Smooth muscle cell (in vitro differentiated cells): ENCODE results near the gene WDR45. TPM values are rescaled to one million over a fixed set of nuclear protein-coding genes. Genes with fewer than 3 reads are reported as not detected.

Experiments
- DNase-seq: peaks from one replicate; lab custom pipeline; 2025; ENCODE audit not compliant: unreplicated experiment; lab: John Stamatoyannopoulos, UW
- H2AFZ ChIP-seq: fragments of 200-600 bp; sonication (generic); 2 replicates; pipeline ENCODE4 v1.6.0; 2016; ENCODE audit warnings: antibody characterized with exemption, low read depth, mild to moderate bottlenecking
- H3F3A ChIP-seq: fragments of 200-600 bp; sonication (generic); 2 replicates; pipeline ENCODE4 v1.6.0; 2017; ENCODE audit warnings: antibody characterized with exemption, low read depth
- H3K27ac ChIP-seq: fragments of 200-600 bp; sonication (generic); 2 replicates; pipeline ENCODE4 v1.5.1; 2016; ENCODE audit warnings: low read depth, mild to moderate bottlenecking
- H3K27me3 ChIP-seq: fragments of 200-600 bp; sonication (generic); 2 replicates; pipeline ENCODE4 v1.6.1; 2016; ENCODE audit warnings: low read depth, mild to moderate bottlenecking
- H3K36me3 ChIP-seq: fragments of 200-600 bp; sonication (generic); 2 replicates; pipeline ENCODE4 v1.5.1; 2016; ENCODE audit warnings: low read depth
- H3K4me1 ChIP-seq: fragments of 200-600 bp; sonication (generic); 2 replicates; pipeline ENCODE4 v1.5.1; 2016; ENCODE audit warnings: low read depth
- H3K4me2 ChIP-seq: fragments of 200-600 bp; sonication (generic); 2 replicates; pipeline ENCODE4 v1.6.0; 2016; ENCODE audit warnings: mild to moderate bottlenecking
- H3K4me3 ChIP-seq: fragments of 200-600 bp; sonication (generic); 2 replicates; pipeline ENCODE4 v1.5.1; 2016; ENCODE audit warnings: mild to moderate bottlenecking
- H3K79me2 ChIP-seq: fragments of 200-600 bp; sonication (generic); 2 replicates; pipeline ENCODE4 v1.6.0; 2016; ENCODE audit warnings: low read depth, mild to moderate bottlenecking
- H3K9ac ChIP-seq: fragments of 200-600 bp; sonication (generic); 2 replicates; pipeline ENCODE4 v1.6.0; 2016; ENCODE audit warnings: low read depth
- H3K9me3 ChIP-seq: fragments of 200-600 bp; sonication (generic); replicated peaks from 2 replicates; pipeline ENCODE4 v1.5.1; 2016; ENCODE audit warnings: low read depth
- H4K20me1 ChIP-seq: fragments of 200-600 bp; sonication (generic); 2 replicates; pipeline ENCODE4 v1.6.0; 2016; ENCODE audit warnings: low read depth
- CTCF ChIP-seq: fragments of 200-600 bp; sonication (generic); IDR thresholded peaks from 2 replicates; pipeline ENCODE4 v1.5.1; 2017; ENCODE audit warnings: borderline replicate concordance, mild to moderate bottlenecking, antibody characterized with exemption; ENCODE audit not compliant: insufficient read depth, poor library complexity, severe bottlenecking
- WGBS: methylation state at CpG from one replicate; pipeline ENCODE4 v1.1.7; 2016; ENCODE audit warnings: low lambda C conversion rate; 5-methylcytosine and 5-hydroxymethylcytosine counted together
- polyA plus RNA-seq: library from polyadenylated mRNA; unstranded; fragments of >200 nt; fragmentation: Nextera tagmentation; extraction: Ambion mirVana; gene quantifications from 2 replicates; pipeline ENCODE4 v1.2.1, GENCODE V29; 2016
- total RNA-seq: library from RNA; depleted of rRNA; stranded (reverse); fragments of >200 nt; gene quantifications from 2 replicates; pipeline ENCODE4 v1.2.3, GENCODE V29; 2014

WDR45 gene
- total and polyA plus RNA-seq, 2 experiments from 2014 or later = 31.4 to 38.9 TPM

GRCh38 chrX:49059201-49059600 lies 20.5 kb downstream of the WDR45 start:
- no peaks in the 10 kb centered on the region for H3K79me2 ChIP-seq
- H3K4me1 ChIP-seq = no peaks in the 10 kb centered on the region
- no peak overlapping the region for H2AFZ ChIP-seq
- no peak overlapping the region for H3K9ac ChIP-seq
- no peak for TF ChIP-seq CTCF
- no peaks in the 10 kb centered on the region for H3F3A ChIP-seq
- peak overlapping the region; percentile 44 for H3K4me2 ChIP-seq
- H4K20me1 ChIP-seq = no peaks in the 10 kb centered on the region
- 60% methylated on average over 3 of the region's 6 CpGs for WGBS
- H3K9me3 ChIP-seq = no peaks in the 10 kb centered on the region
- H3K27ac ChIP-seq = peak overlapping the region; percentile 49
- DNase-seq = no peak
- no peaks in the 10 kb centered on the region for H3K36me3 ChIP-seq
- H3K4me3 ChIP-seq = peak overlapping the region; percentile 41
- no peaks in the 10 kb centered on the region for H3K27me3 ChIP-seq

GRCh38 chrX:49058794-49059193 lies 20.9 kb downstream of the WDR45 start, which contains the start of gene CCDC120:
TSS of gene CCDC120 (plus strand) at chrX:49058999. CDS start at chrX:49062042, 3,043 bp downstream.
- H3K4me3 ChIP-seq = peak within 1 kb of the TSS; percentile 41
- H3K4me1 ChIP-seq = no peaks in the 10 kb centered on the region
- no peaks in the 10 kb centered on the region for H3K27me3 ChIP-seq
- H3K36me3 ChIP-seq = no peaks in the 10 kb centered on the region
- no peak for DNase-seq
- no peaks in the 10 kb centered on the region for H4K20me1 ChIP-seq
- H3K27ac ChIP-seq = peak within 1 kb of the TSS; percentile 49
- H2AFZ ChIP-seq = no peak within 1 kb of the TSS
- H3K9me3 ChIP-seq = no peaks in the 10 kb centered on the region
- H3K9ac ChIP-seq = no peak within 1 kb of the TSS
- no peaks in the 10 kb centered on the region for H3K79me2 ChIP-seq
- peak within 1 kb of the TSS; percentile 44 for H3K4me2 ChIP-seq
- H3F3A ChIP-seq = no peaks in the 10 kb centered on the region
- no peak for TF ChIP-seq CTCF
- WGBS = 70% methylated on average over 5 of the region's 5 CpGs

GRCh38 chrX:49054073-49054762 lies 25.5 kb downstream of the WDR45 start:
- 81% methylated on average over 5 of the region's 5 CpGs for WGBS
- H2AFZ ChIP-seq = no peak overlapping the region
- peak overlapping the region; percentile 86 for H3K4me2 ChIP-seq
- no peak overlapping the region for H3K9ac ChIP-seq
- H3K4me3 ChIP-seq = peak overlapping the region; percentile 62
- no peaks in the 10 kb centered on the region for H3F3A ChIP-seq
- H3K36me3 ChIP-seq = no peaks in the 10 kb centered on the region
- H3K4me1 ChIP-seq = no peaks in the 10 kb centered on the region
- H3K27ac ChIP-seq = no peak overlapping the region
- no peak for TF ChIP-seq CTCF
- H4K20me1 ChIP-seq = no peaks in the 10 kb centered on the region
- no peaks in the 10 kb centered on the region for H3K79me2 ChIP-seq
- DNase-seq = no peak
- no peaks in the 10 kb centered on the region for H3K9me3 ChIP-seq
- H3K27me3 ChIP-seq = no peaks in the 10 kb centered on the region
